H1 (cell line): ENCODE results near the gene PIGS. TPM values are rescaled to one million over a fixed set of nuclear protein-coding genes. Genes with fewer than 3 reads are reported as not detected.

ENCODE experiments used
- CTCF ChIA-PET: fragments of 300-600 bp; sonication (Branson Sonifier 250); formaldehyde crosslinking; loops from one replicate; lab custom pipeline; 2021; ENCODE audit not compliant: partially characterized antibody; lab: Charles Lee
- POLR2A ChIA-PET: fragments of 300-600 bp; sonication (Branson Sonifier 250); formaldehyde crosslinking; loops from one replicate; lab custom pipeline; 2021; ENCODE audit warnings: inconsistent platforms; ENCODE audit not compliant: partially characterized antibody; lab: Charles Lee
- DNase-seq, 2 experiments: peaks; one replicate each; pipeline versions ENCODE4 v3.0.0 to v3.0.0-alpha.2; 2010 to 2022; ENCODE audit warnings: low spot score in 2 of 2, low read depth in 1 of 2, mixed read lengths in 1 of 2
- FAIRE-seq: peaks from 2 replicates; lab custom pipeline; 2011; peaks lifted over from hg19 to GRCh38; lab: Jason Lieb, UNC
- H2AFZ ChIP-seq: 2 replicates; pipeline ENCODE4 v1.8.1; 2012; ENCODE audit warnings: low read length, inconsistent platforms
- H2AK5ac ChIP-seq: 2 replicates; pipeline ENCODE4 v1.6.1; 2013; ENCODE audit warnings: low read depth, low read length
- H2BK120ac ChIP-seq: replicated peaks from 2 replicates; pipeline ENCODE3; 2013; ENCODE audit warnings: low read depth, low read length, inconsistent platforms
- H2BK12ac ChIP-seq: 2 replicates; pipeline ENCODE4 v1.6.1; 2013; ENCODE audit warnings: low read depth, low read length
- H2BK15ac ChIP-seq: 2 replicates; pipeline ENCODE4 v1.6.1; 2013; ENCODE audit warnings: low read length
- H2BK20ac ChIP-seq: 2 replicates; pipeline ENCODE4 v1.6.1; 2013; ENCODE audit warnings: low read length
- H2BK5ac ChIP-seq: 2 replicates; pipeline ENCODE4 v1.6.1; 2013; ENCODE audit warnings: low read depth, low read length
- H3K14ac ChIP-seq: 2 replicates; pipeline ENCODE4 v1.6.1; 2013; ENCODE audit warnings: inconsistent platforms; ENCODE audit not compliant: insufficient read length
- H3K18ac ChIP-seq: 2 replicates; pipeline ENCODE4 v1.6.1; 2013; ENCODE audit warnings: low read length; ENCODE audit errors: extremely low read depth
- H3K23ac ChIP-seq: 2 replicates; pipeline ENCODE4 v1.6.1; 2013; ENCODE audit warnings: inconsistent platforms; ENCODE audit not compliant: insufficient read length
- H3K23me2 ChIP-seq: 2 replicates; pipeline ENCODE4 v1.6.1; 2013; ENCODE audit warnings: low read depth, low read length
- H3K27ac ChIP-seq: 2 replicates; pipeline ENCODE4 v1.6.1; 2011; ENCODE audit warnings: low read depth, low read length, inconsistent platforms
- H3K27me3 ChIP-seq, 4 experiments: replicated peaks in 1 of 4; 1 replicate in 1 of 4; 2 replicates in 3 of 4; pipeline versions ENCODE4 v1.6.1 to v1.8.1; 2011 to 2013; ENCODE audit warnings: low read length in 3 of 4, mild to moderate bottlenecking in 3 of 4, inconsistent platforms in 2 of 4, mixed read lengths in 2 of 4, moderate library complexity in 1 of 4; ENCODE audit not compliant: control insufficient read depth in 3 of 4, insufficient read depth in 3 of 4; ENCODE audit errors: extremely low read depth in 1 of 4
- H3K36me3 ChIP-seq, 4 experiments: 2 replicates each; pipeline versions ENCODE4 v1.6.1 to v1.8.1; 2011 to 2013; ENCODE audit warnings: mild to moderate bottlenecking in 4 of 4, low read length in 3 of 4, moderate library complexity in 2 of 4, control low read depth in 1 of 4, inconsistent platforms in 1 of 4; ENCODE audit not compliant: insufficient read depth in 4 of 4, control insufficient read depth in 2 of 4
- H3K4ac ChIP-seq: replicated peaks from 2 replicates; pipeline ENCODE3; 2013; ENCODE audit warnings: low read length, low read depth, mixed read lengths, inconsistent platforms; ENCODE audit not compliant: insufficient read length
- H3K4me1 ChIP-seq, 4 experiments: replicated peaks in 1 of 4; 1 replicate in 1 of 4; 2 replicates in 3 of 4; pipeline versions ENCODE4 v1.6.1 to v1.8.1; 2011 to 2013; ENCODE audit warnings: low read length in 3 of 4, inconsistent platforms in 2 of 4, mixed read lengths in 1 of 4; ENCODE audit not compliant: insufficient read depth in 4 of 4, control insufficient read depth in 3 of 4
- H3K4me2 ChIP-seq, 2 experiments: 2 replicates each; pipeline versions ENCODE4 v1.6.1 to v1.8.1; 2011 to 2013; ENCODE audit warnings: low read depth in 2 of 2, low read length in 2 of 2, control low read depth in 1 of 2, inconsistent platforms in 1 of 2, mild to moderate bottlenecking in 1 of 2; ENCODE audit not compliant: insufficient read depth in 1 of 2
- H3K4me3 ChIP-seq, 4 experiments: fragments of 200-600, 300-600 bp in 1 of 4; sonication (generic), shearing (Covaris generic), sonication (Bioruptor Twin) in 1 of 4; 2 replicates each; pipeline versions ENCODE4 v1.5.1 to v1.8.1; 2011 to 2016; ENCODE audit warnings: low read length in 4 of 4, low read depth in 3 of 4, control low read depth in 2 of 4, inconsistent platforms in 2 of 4, mild to moderate bottlenecking in 2 of 4, mixed read lengths in 1 of 4, moderate library complexity in 1 of 4; ENCODE audit not compliant: insufficient read depth in 2 of 4; ENCODE audit errors: extremely low read depth in 1 of 4
- H3K56ac ChIP-seq: replicated peaks from 2 replicates; pipeline ENCODE3; 2013; ENCODE audit warnings: low read depth, mild to moderate bottlenecking, mixed read lengths, low read length, inconsistent platforms; ENCODE audit not compliant: insufficient read length
- H3K79me1 ChIP-seq: 2 replicates; pipeline ENCODE4 v1.6.1; 2013; ENCODE audit warnings: low read depth, low read length, control low read depth
- H3K79me2 ChIP-seq, 2 experiments: 2 replicates each; pipeline versions ENCODE4 v1.6.1 to v1.8.1; 2012 to 2013; ENCODE audit warnings: low read length in 2 of 2, mild to moderate bottlenecking in 2 of 2, inconsistent platforms in 1 of 2; ENCODE audit not compliant: insufficient read depth in 2 of 2, control insufficient read depth in 1 of 2
- H3K9ac ChIP-seq, 4 experiments: replicated peaks in 1 of 4; 1 replicate in 1 of 4; 2 replicates in 3 of 4; pipeline versions ENCODE4 v1.6.1 to v1.8.1; 2011 to 2013; ENCODE audit warnings: low read depth in 3 of 4, low read length in 3 of 4, control low read depth in 2 of 4, mild to moderate bottlenecking in 2 of 4, moderate library complexity in 2 of 4, inconsistent platforms in 1 of 4; ENCODE audit errors: extremely low read depth in 1 of 4
- H3K9me3 ChIP-seq, 2 experiments: 2 replicates each; pipeline versions ENCODE4 v1.6.1 to v1.8.1; 2012 to 2013; ENCODE audit warnings: mild to moderate bottlenecking in 2 of 2, moderate library complexity in 2 of 2, control low read depth in 1 of 2, inconsistent platforms in 1 of 2, low read depth in 1 of 2, low read length in 1 of 2, mixed read lengths in 1 of 2; ENCODE audit not compliant: insufficient read depth in 2 of 2
- H4K20me1 ChIP-seq, 2 experiments: replicated peaks in 1 of 2; 2 replicates each; pipeline versions ENCODE3 to v1.8.1; 2011 to 2013; ENCODE audit warnings: inconsistent platforms in 2 of 2, low read length in 2 of 2, mild to moderate bottlenecking in 1 of 2; ENCODE audit not compliant: insufficient read depth in 2 of 2, control insufficient read depth in 1 of 2
- H4K5ac ChIP-seq: 2 replicates; pipeline ENCODE4 v1.6.1; 2013; ENCODE audit warnings: low read length, low read depth, mixed read lengths, inconsistent platforms; ENCODE audit not compliant: insufficient read length
- H4K8ac ChIP-seq: 2 replicates; pipeline ENCODE4 v1.8.0; 2013; ENCODE audit warnings: mild to moderate bottlenecking, moderate library complexity, low read length, inconsistent platforms; ENCODE audit not compliant: insufficient read depth; ENCODE audit errors: extremely low read depth
- H4K91ac ChIP-seq: replicated peaks from 2 replicates; pipeline ENCODE3; 2013; ENCODE audit warnings: low read length, mixed read lengths, inconsistent platforms; ENCODE audit not compliant: insufficient read length
- FOSL1 ChIP-seq: IDR thresholded peaks from 2 replicates; pipeline ENCODE4 v1.6.1; 2011; ENCODE audit warnings: mild to moderate bottlenecking, low read depth, low read length, moderate library complexity; ENCODE audit not compliant: insufficient read depth
- JUN ChIP-seq: IDR thresholded peaks from 2 replicates; pipeline ENCODE4 v1.6.1; 2011; ENCODE audit warnings: low read depth, mild to moderate bottlenecking, improper control_type of control experiment, low read length
- MAX ChIP-seq: IDR thresholded peaks from 2 replicates; pipeline ENCODE4 v1.6.1; 2012; ENCODE audit warnings: inconsistent platforms
- NRF1 ChIP-seq: IDR thresholded peaks from 2 replicates; pipeline ENCODE4 v1.6.1; 2011; ENCODE audit warnings: mild to moderate bottlenecking, low read depth, low read length, improper control_type of control experiment
- POLR2A ChIP-seq, 2 experiments: IDR thresholded peaks; 1 replicate in 1 of 2; 2 replicates in 1 of 2; pipeline ENCODE4 v1.6.1; 2011; ENCODE audit warnings: low read depth in 2 of 2, low read length in 2 of 2, mild to moderate bottlenecking in 2 of 2; ENCODE audit errors: control extremely low read depth in 1 of 2
- POU5F1 ChIP-seq: IDR thresholded peaks from 2 replicates; pipeline ENCODE4 v1.6.1; 2011; ENCODE audit warnings: low read depth, mild to moderate bottlenecking, low read length, moderate library complexity
- SP1 ChIP-seq: IDR thresholded peaks from 2 replicates; pipeline ENCODE4 v1.6.1; 2011; ENCODE audit warnings: low read depth, low read length
- SRF ChIP-seq: IDR thresholded peaks from 2 replicates; pipeline ENCODE4 v1.6.1; 2011; ENCODE audit warnings: mild to moderate bottlenecking, low read depth, low read length, moderate library complexity
- WGBS, 2 experiments: shearing (Covaris generic) in 1 of 2; methylation state at CpG; one replicate each; pipeline versions ENCODE4 v1.1.6 to v1.1.7; 2013 to 2015; ENCODE audit warnings: low lambda C conversion rate in 2 of 2, mixed read lengths in 2 of 2, inconsistent platforms in 1 of 2, low coverage in 1 of 2, missing lambda C conversion rate in 1 of 2; ENCODE audit not compliant: insufficient replicate concordance in 2 of 2, insufficient coverage in 1 of 2, insufficient read length in 1 of 2; ENCODE audit errors: extremely low coverage in 1 of 2, missing lambda C conversion rate in 1 of 2; 5-methylcytosine and 5-hydroxymethylcytosine counted together
- polyA plus RNA-seq, 7 experiments: library from polyadenylated mRNA; depleted of rRNA in 3 of 7; stranded (reverse) in 5 of 7; unstranded in 2 of 7; fragments of >200 nt in 5 of 7; fragments of 200-250 nt in 2 of 7; gene quantifications; 1 replicate in 5 of 7; 2 replicates in 1 of 7; 4 replicates in 1 of 7; pipeline versions ENCODE4 v1.2.1 to v1.2.3, GENCODE V29; 2011 to 2013; ENCODE audit warnings: missing spikeins in 2 of 7, mixed read lengths in 2 of 7
- total RNA-seq: library from RNA; stranded (reverse); fragmentation: NEBNext Ultra II Directional; extraction: Animal tissue kit (Norgen Biotek cat#: 25700); gene quantifications from 2 replicates; pipeline ENCODE4 v1.2.1, GENCODE V29; 2021

Gene PIGS
- total and polyA plus RNA-seq, 2 of the 8 experiments (the other 6 are each of a cell fraction or from before 2014, with no cell fraction given): 44.3 to 50.6 TPM

- Histone ChIP-seq H4K8ac (no peak overlapping the region), H3K18ac (no peak overlapping the region), H4K20me1 (no peaks in the 10 kb centered on the region), H3K23me2 (peaks cover 2% of the 10 kb centered on the region; the same call in 1 of the 2 replicates), H4K91ac (no peak overlapping the region), H3K4me1 (peaks cover 0 to 17% (median 7%) of the 10 kb centered on the region in 4 experiments; a peak in 6 of 7 replicates), H3K4ac (no peak overlapping the region), H2AK5ac (no peak overlapping the region), H3K9me3 (no peaks in the 10 kb centered on the region), H3K79me2 (no peaks in the 10 kb centered on the region), H3K9ac (no peak overlapping the region), H2BK12ac (no peak overlapping the region), H4K5ac (no peak overlapping the region), H3K36me3 (no peaks in the 10 kb centered on the region), H3K4me2 (no peak overlapping the region), H2BK5ac (no peak overlapping the region), H2AFZ (no peak overlapping the region), H3K14ac (no peak overlapping the region), H2BK15ac (no peak overlapping the region), H3K27ac (no peak overlapping the region), H3K79me1 (no peaks in the 10 kb centered on the region), H2BK120ac (no peak overlapping the region), H3K27me3 (peaks cover 0 to 8% (median 4%) of the 10 kb centered on the region in 4 experiments; a peak in 4 of 7 replicates), H2BK20ac (no peak overlapping the region), H3K23ac (no peak overlapping the region), H3K4me3 (no peak overlapping the region), H3K56ac (no peak overlapping the region)
- no peak for DNase-seq
- ChIA-PET CTCF (interaction anchor here (0.8 to 21.4 kb wide), 5 partner anchors 9 to 31 kb away, joined by 3 to 547 read pairs (median 16); no protein-coding TSS in a partner anchor), POLR2A (interaction anchor here (0.7 to 1.2 kb wide), 2 partner anchors 9 to 18 kb away, joined by 3 read pairs; no protein-coding TSS in a partner anchor)
- WGBS, 2 experiments: 92% methylated on average over 3 of the region's 3 CpGs; no CpG with 5 or more reads in 1 of the 2 experiments
- no peak for FAIRE-seq
- TF ChIP-seq NRF1 (no peak), SRF (no peak), MAX (no peak), FOSL1 (no peak), POLR2A (IDR thresholded peaks at IDR 0.05; ENCODE audit: control extremely low read depth in 1 of 2, low read depth in 2 of 2, low read length in 2 of 2) (no peak), SP1 (no peak), JUN (no peak), POU5F1 (no peak)
Measured at GRCh38 chr17:28511858-28512461, 59.4 kb downstream of the PIGS start.
